GM12892 (cell line): ENCODE results near the gene SMARCC1.

ENCODE experiments used
- POLR2A ChIP-seq: IDR thresholded peaks from 2 replicates; pipeline ENCODE4 v1.6.1; 2011; ENCODE audit warnings: low read depth, low read length, control low read depth
- POLR2AphosphoS5 ChIP-seq: IDR thresholded peaks from 2 replicates; pipeline ENCODE4 v1.6.1; 2011; ENCODE audit warnings: low read depth, low read length, control low read depth
- TAF1 ChIP-seq: IDR thresholded peaks from 2 replicates; pipeline ENCODE4 v1.6.1; 2011; ENCODE audit warnings: low read depth, mild to moderate bottlenecking, control low read depth, low read length, borderline replicate concordance

DNA sequence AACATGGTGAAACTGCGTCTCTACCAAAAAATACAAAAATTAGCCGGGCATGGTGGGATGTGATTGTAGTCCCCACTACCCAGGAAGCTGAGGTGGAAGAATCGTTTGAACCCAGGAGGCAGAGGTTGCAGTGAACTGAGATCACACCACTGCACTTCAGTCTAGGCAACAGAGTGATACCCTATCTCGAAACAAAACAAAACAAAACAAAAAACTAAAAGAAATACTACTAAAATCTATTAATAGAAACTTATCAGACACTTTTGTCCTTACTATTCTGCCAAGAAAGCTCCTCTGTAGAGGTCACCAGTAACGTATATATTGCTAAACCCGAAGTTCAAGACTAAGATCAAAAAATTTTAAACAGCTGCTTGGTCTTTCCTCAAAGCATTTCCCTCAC, 67.1 kb downstream of the SMARCC1 start:
- TF ChIP-seq POLR2A (no peak), POLR2AphosphoS5 (no peak), TAF1 (no peak)
